Sigmoid colon (tissue), 7 donors: ENCODE measurements around the gene CARD9. TPM values are rescaled to one million over a fixed set of nuclear protein-coding genes. Genes with fewer than 3 reads are reported as not detected.

ENCODE experiments used
- DNase-seq: peaks from one replicate; pipeline ENCODE4 v3.0.0-alpha.2; 2019
- H3K27ac ChIP-seq, 4 donors: fragments of 200-600 bp; sonication (generic); one replicate each; pipeline ENCODE4 v1.5.1; 2016 to 2019; ENCODE audit warnings: mild to moderate bottlenecking in 1 of 4
- H3K27me3 ChIP-seq, 3 donors: fragments of 200-600 bp; sonication (generic); one replicate each; pipeline ENCODE4 v1.5.1; 2019; ENCODE audit warnings: mild to moderate bottlenecking in 1 of 3
- H3K36me3 ChIP-seq, 4 donors: fragments of 200-600 bp; sonication (generic); one replicate each; pipeline ENCODE4 v1.5.1; 2016 to 2019
- H3K4me1 ChIP-seq, 4 donors: fragments of 200-600 bp; sonication (generic); one replicate each; pipeline ENCODE4 v1.5.1; 2017 to 2019
- H3K4me3 ChIP-seq, 4 donors: fragments of 200-600 bp; sonication (generic); one replicate each; pipeline ENCODE4 v1.5.1; 2017 to 2019; ENCODE audit warnings: mild to moderate bottlenecking in 2 of 4, moderate library complexity in 1 of 4
- H3K9me3 ChIP-seq, 4 donors: fragments of 200-600 bp in 3 of 4; sonication (generic) in 3 of 4; one replicate each; pipeline versions ENCODE4 v1.5.1 to v1.6.1; 2013 to 2019
- CTCF ChIP-seq, 4 experiments: fragments of 450-650 bp in 3 of 4; fragments of 200-600 bp in 1 of 4; IDR thresholded peaks; one replicate each; pipeline ENCODE4 v1.5.1; 2016 to 2019; ENCODE audit warnings: antibody characterized with exemption in 4 of 4, mild to moderate bottlenecking in 3 of 4, moderate library complexity in 2 of 4
- EP300 ChIP-seq, 4 donors: sonication (generic); formaldehyde crosslinking; IDR thresholded peaks; one replicate each; pipeline ENCODE4 v1.6.1; 2017; ENCODE audit warnings: antibody characterized with exemption in 4 of 4
- POLR2A ChIP-seq, 2 donors: fragments of 450-650 bp; IDR thresholded peaks; one replicate each; pipeline ENCODE4 v1.6.1; 2016; ENCODE audit warnings: antibody characterized with exemption in 2 of 2, mild to moderate bottlenecking in 2 of 2, moderate library complexity in 2 of 2
- POLR2AphosphoS5 ChIP-seq, 4 donors: sonication (generic); formaldehyde crosslinking; IDR thresholded peaks; one replicate each; pipeline ENCODE4 v1.6.1; 2017; ENCODE audit warnings: antibody characterized with exemption in 4 of 4
- WGBS, 2 donors: extraction: QIAGEN DNeasy Blood & Tissue Kit; methylation state at CpG; one replicate each; pipeline ENCODE4 v1.1.7; 2013; 5-methylcytosine and 5-hydroxymethylcytosine counted together
- intact Hi-C: fragments of 100-400 bp; cut with DNase I; formaldehyde crosslinking; loops from one replicate; pipeline ENCODE4 v1.15.1; 2023
- polyA plus RNA-seq, 3 donors: library from polyadenylated mRNA; stranded (reverse); fragments of 200-250 nt; gene quantifications; one replicate each; pipeline ENCODE4 v1.2.3, GENCODE V29; 2013
- total RNA-seq, 4 donors: library from RNA; depleted of rRNA; stranded (reverse); fragments of >200 nt; gene quantifications; one replicate each; pipeline ENCODE4 v1.1.0, GENCODE V29; 2016
- donor health status: healthy with polysubstance abuse.
- donor health status: Bipolar disorder and iron deficiency.
- donor health status: healthy.

CARD9 gene
- total and polyA plus RNA-seq, 7 donors, result 1.5 to 6.9 (median 2.3) TPM

GRCh38 chr9:136377341-136378169 lies 4.1 kb upstream of the CARD9 start:
- WGBS, 2 donors, result 87 to 90% methylated on average over 32 of the region's 32 CpGs
- Histone ChIP-seq H3K27ac (no peak overlapping the region), H3K4me3 (no peak overlapping the region), H3K9me3 (no peaks in the 10 kb centered on the region), H3K4me1 (peaks cover 0 to 2% (median 0%) of the 10 kb centered on the region in 4 donors), H3K27me3 (no peaks in the 10 kb centered on the region), H3K36me3 (peaks cover 0 to 42% (median 9%) of the 10 kb centered on the region in 4 donors)
- TF ChIP-seq CTCF (IDR thresholded peaks at IDR 0.05) (no peak), EP300 (IDR thresholded peaks at IDR 0.05) (no peak), POLR2A (IDR thresholded peaks at IDR 0.05) (no peak), POLR2AphosphoS5 (IDR thresholded peaks at IDR 0.05) (no peak)
- no peak for DNase-seq
- intact Hi-C loops, result no loop called here

- Histone ChIP-seq H3K4me1 (peaks cover 0 to 8% (median 0%) of the 10 kb centered on the region in 4 donors), H3K9me3 (no peaks in the 10 kb centered on the region), H3K36me3 (peaks cover 0 to 31% (median 2%) of the 10 kb centered on the region in 4 donors), H3K27ac (no peak overlapping the region), H3K27me3 (no peaks in the 10 kb centered on the region), H3K4me3 (no peak overlapping the region)
- 84 to 85% methylated on average over 8 of the region's 8 CpGs for WGBS, 2 donors
- TF ChIP-seq POLR2A (IDR thresholded peaks at IDR 0.05) (no peak), POLR2AphosphoS5 (IDR thresholded peaks at IDR 0.05) (no peak), EP300 (IDR thresholded peaks at IDR 0.05) (no peak), CTCF (IDR thresholded peaks at IDR 0.05) (no peak)
- intact Hi-C loops, result no loop called here
- DNase-seq, result no peak
Measured at GRCh38 chr9:136376457-136376856, 3.0 kb upstream of the CARD9 start.

GRCh38 chr9:136375096-136375495 lies 1.6 kb upstream of the CARD9 start:
- H3K27me3 ChIP-seq, result no peaks in the 10 kb centered on the region
- no peak overlapping the region for H3K4me3 ChIP-seq
- H3K4me1 ChIP-seq, result peaks cover 0 to 8% (median 0%) of the 10 kb centered on the region in 4 donors
- H3K27ac ChIP-seq, result no peak overlapping the region
- H3K36me3 ChIP-seq, result peaks cover 0 to 19% (median 0%) of the 10 kb centered on the region in 4 donors
- intact Hi-C loops, result no loop called here
- DNase-seq, result no peak
- H3K9me3 ChIP-seq, result no peaks in the 10 kb centered on the region
- no peak for TF ChIP-seq EP300 (IDR thresholded peaks at IDR 0.05)
- no peak for TF ChIP-seq POLR2AphosphoS5 (IDR thresholded peaks at IDR 0.05)
- TF ChIP-seq CTCF (IDR thresholded peaks at IDR 0.05), result no peak
- TF ChIP-seq POLR2A (IDR thresholded peaks at IDR 0.05), result no peak
- WGBS, 2 donors, result 95% methylated on average over 12 of the region's 12 CpGs

GRCh38 chr9:136374183-136374575 lies 710 bp upstream of the CARD9 start:
- H3K27ac ChIP-seq, result no peak overlapping the region
- H3K4me3 ChIP-seq, result no peak overlapping the region
- H3K27me3 ChIP-seq, result no peaks in the 10 kb centered on the region
- intact Hi-C loops, result no loop called here
- H3K9me3 ChIP-seq, result no peaks in the 10 kb centered on the region
- TF ChIP-seq POLR2A (IDR thresholded peaks at IDR 0.05) (no peak), POLR2AphosphoS5 (IDR thresholded peaks at IDR 0.05) (no peak), EP300 (IDR thresholded peaks at IDR 0.05) (no peak), CTCF (IDR thresholded peaks at IDR 0.05) (no peak)
- peaks cover 0 to 10% (median 0%) of the 10 kb centered on the region in 4 donors for H3K36me3 ChIP-seq
- DNase-seq, result no peak
- H3K4me1 ChIP-seq, result peaks cover 0 to 8% (median 0%) of the 10 kb centered on the region in 4 donors
- 82 to 91% methylated on average over 14 of the region's 14 CpGs for WGBS, 2 donors
